Neural cell (in vitro differentiated cells): ENCODE measurements around the gene SPAG16. TPM values are rescaled to one million over a fixed set of nuclear protein-coding genes. Genes with fewer than 3 reads are reported as not detected.

Experiments
- H2AFZ ChIP-seq: fragments of 200-600, 300-800 bp; sonication (generic), shearing (Covaris generic); 2 replicates; pipeline ENCODE4 v1.6.0; 2014; ENCODE audit warnings: low read depth, mild to moderate bottlenecking, antibody characterized with exemption, low read length, moderate library complexity
- H3F3A ChIP-seq: fragments of 200-600 bp; shearing (Covaris generic); 2 replicates; pipeline ENCODE4 v1.6.1; 2016; ENCODE audit warnings: mild to moderate bottlenecking, moderate library complexity, mixed read lengths, antibody characterized with exemption, low read length; ENCODE audit not compliant: insufficient read depth, poor library complexity, severe bottlenecking
- H3K27ac ChIP-seq: fragments of 200-600, 300-800 bp; sonication (generic), shearing (Covaris generic); 2 replicates; pipeline ENCODE4 v1.5.1; 2014; ENCODE audit warnings: mild to moderate bottlenecking, low read length, moderate library complexity
- H3K27me3 ChIP-seq: fragments of 300-800, 200-600 bp; sonication (generic), shearing (Covaris generic); 2 replicates; pipeline ENCODE4 v1.6.0; 2014; ENCODE audit warnings: mild to moderate bottlenecking, low read depth, low read length, moderate library complexity; ENCODE audit not compliant: insufficient read depth
- H3K36me3 ChIP-seq: fragments of 300-800, 200-600 bp; sonication (generic), shearing (Covaris generic); 2 replicates; pipeline ENCODE4 v1.5.1; 2014; ENCODE audit warnings: mild to moderate bottlenecking, antibody characterized with exemption, low read length, moderate library complexity; ENCODE audit not compliant: insufficient read depth
- H3K4me2 ChIP-seq: fragments of 300-800, 200-600 bp; sonication (generic), shearing (Covaris generic); 2 replicates; pipeline ENCODE4 v1.6.0; 2014; ENCODE audit warnings: mild to moderate bottlenecking, low read length
- H3K4me3 ChIP-seq: fragments of 300-800, 200-600 bp; sonication (generic), shearing (Covaris generic); 2 replicates; pipeline ENCODE4 v1.5.1; 2014; ENCODE audit warnings: mild to moderate bottlenecking, low read length, moderate library complexity
- H3K79me2 ChIP-seq: fragments of 200-600 bp; shearing (Covaris generic); replicated peaks from 2 replicates; pipeline ENCODE4 v1.6.0; 2014; ENCODE audit warnings: mild to moderate bottlenecking, low read length, moderate library complexity; ENCODE audit not compliant: insufficient read depth
- H3K9ac ChIP-seq: fragments of 300-800, 200-600 bp; sonication (generic), shearing (Covaris generic); 2 replicates; pipeline ENCODE4 v1.6.1; 2016; ENCODE audit warnings: mild to moderate bottlenecking, low read length, mixed read lengths
- H3K9me2 ChIP-seq: fragments of 200-600 bp; shearing (Covaris generic); 2 replicates; pipeline ENCODE4 v1.6.1; 2016; ENCODE audit warnings: mild to moderate bottlenecking, low read length, mixed read lengths; ENCODE audit not compliant: insufficient read depth
- H3K9me3 ChIP-seq: fragments of 200-600, 300-800 bp; sonication (generic), shearing (Covaris generic); 2 replicates; pipeline ENCODE4 v1.6.1; 2016; ENCODE audit warnings: mild to moderate bottlenecking, mixed run types, low read length, moderate library complexity, mixed read lengths
- H4K20me1 ChIP-seq: fragments of 200-600 bp; shearing (Covaris generic); 2 replicates; pipeline ENCODE4 v1.6.1; 2016; ENCODE audit warnings: mild to moderate bottlenecking, mixed run types; ENCODE audit not compliant: insufficient read depth
- EP300 ChIP-seq: fragments of 450-650 bp; conservative IDR thresholded peaks from 2 replicates; pipeline ENCODE4 v1.6.1; 2014; ENCODE audit warnings: antibody characterized with exemption, mild to moderate bottlenecking, moderate library complexity; ENCODE audit not compliant: poor library complexity, severe bottlenecking
- MXI1 ChIP-seq: fragments of 450-650 bp; conservative IDR thresholded peaks from 2 replicates; pipeline ENCODE4 v1.6.1; 2014; ENCODE audit warnings: antibody characterized with exemption, mild to moderate bottlenecking; ENCODE audit not compliant: poor library complexity, severe bottlenecking
- POLR2AphosphoS5 ChIP-seq: IDR thresholded peaks from 2 replicates; pipeline ENCODE4 v1.6.1; 2012
- RAD21 ChIP-seq: fragments of 450-650 bp; conservative IDR thresholded peaks from 2 replicates; pipeline ENCODE4 v1.6.1; 2014; ENCODE audit warnings: antibody characterized with exemption, mild to moderate bottlenecking, moderate library complexity
- TAF1 ChIP-seq: IDR thresholded peaks from 2 replicates; pipeline ENCODE4 v1.6.1; 2012; ENCODE audit warnings: low read depth
- polyA plus RNA-seq: library from polyadenylated mRNA; depleted of rRNA; stranded (reverse); fragments of >200 nt; gene quantifications from 2 replicates; pipeline ENCODE4 v1.2.3, GENCODE V29; 2014
- TF ChIP-seq, protein P1 (sequence below): IDR thresholded peaks from 2 replicates; pipeline ENCODE4 v1.6.1; 2012; ENCODE audit warnings: borderline replicate concordance
- TF ChIP-seq, protein P2 (sequence below): fragments of 450-650 bp; IDR thresholded peaks from 2 replicates; pipeline ENCODE4 v1.5.1; 2014; ENCODE audit warnings: antibody characterized with exemption, mild to moderate bottlenecking, moderate library complexity; ENCODE audit not compliant: poor library complexity, severe bottlenecking

The SPAG16 gene
- polyA plus RNA-seq, 1 donor from 2014 or later, result 75.4 TPM

DNA sequence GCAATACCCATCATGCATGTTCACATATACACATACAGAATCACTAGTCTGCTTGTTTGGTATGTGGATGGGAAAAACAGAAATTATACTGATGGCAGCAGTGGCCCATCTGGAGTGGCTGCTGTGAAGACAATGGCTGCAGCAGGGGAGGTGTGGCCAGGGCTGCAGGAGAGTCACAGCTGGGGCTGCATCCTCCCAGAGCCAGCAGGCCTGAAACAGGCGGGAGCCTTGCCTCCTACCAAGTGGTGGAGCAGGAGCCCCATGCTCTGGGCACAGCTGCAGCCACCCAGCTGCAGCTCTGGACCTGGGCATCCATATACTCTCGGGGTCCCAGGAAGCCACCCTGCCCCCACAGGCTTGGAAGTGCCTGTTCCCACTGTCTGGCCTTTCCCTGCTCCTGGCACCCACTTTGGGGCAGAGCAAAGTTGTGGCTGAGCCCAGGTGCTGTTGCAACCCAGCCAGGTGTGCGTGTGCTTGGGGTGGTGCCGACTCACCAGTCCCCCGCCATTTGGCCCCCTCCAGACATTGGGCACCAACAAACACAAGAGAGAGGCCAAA lies 136.6 kb downstream of the SPAG16 start:
- TF ChIP-seq, protein P1, sequence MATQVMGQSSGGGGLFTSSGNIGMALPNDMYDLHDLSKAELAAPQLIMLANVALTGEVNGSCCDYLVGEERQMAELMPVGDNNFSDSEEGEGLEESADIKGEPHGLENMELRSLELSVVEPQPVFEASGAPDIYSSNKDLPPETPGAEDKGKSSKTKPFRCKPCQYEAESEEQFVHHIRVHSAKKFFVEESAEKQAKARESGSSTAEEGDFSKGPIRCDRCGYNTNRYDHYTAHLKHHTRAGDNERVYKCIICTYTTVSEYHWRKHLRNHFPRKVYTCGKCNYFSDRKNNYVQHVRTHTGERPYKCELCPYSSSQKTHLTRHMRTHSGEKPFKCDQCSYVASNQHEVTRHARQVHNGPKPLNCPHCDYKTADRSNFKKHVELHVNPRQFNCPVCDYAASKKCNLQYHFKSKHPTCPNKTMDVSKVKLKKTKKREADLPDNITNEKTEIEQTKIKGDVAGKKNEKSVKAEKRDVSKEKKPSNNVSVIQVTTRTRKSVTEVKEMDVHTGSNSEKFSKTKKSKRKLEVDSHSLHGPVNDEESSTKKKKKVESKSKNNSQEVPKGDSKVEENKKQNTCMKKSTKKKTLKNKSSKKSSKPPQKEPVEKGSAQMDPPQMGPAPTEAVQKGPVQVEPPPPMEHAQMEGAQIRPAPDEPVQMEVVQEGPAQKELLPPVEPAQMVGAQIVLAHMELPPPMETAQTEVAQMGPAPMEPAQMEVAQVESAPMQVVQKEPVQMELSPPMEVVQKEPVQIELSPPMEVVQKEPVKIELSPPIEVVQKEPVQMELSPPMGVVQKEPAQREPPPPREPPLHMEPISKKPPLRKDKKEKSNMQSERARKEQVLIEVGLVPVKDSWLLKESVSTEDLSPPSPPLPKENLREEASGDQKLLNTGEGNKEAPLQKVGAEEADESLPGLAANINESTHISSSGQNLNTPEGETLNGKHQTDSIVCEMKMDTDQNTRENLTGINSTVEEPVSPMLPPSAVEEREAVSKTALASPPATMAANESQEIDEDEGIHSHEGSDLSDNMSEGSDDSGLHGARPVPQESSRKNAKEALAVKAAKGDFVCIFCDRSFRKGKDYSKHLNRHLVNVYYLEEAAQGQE, result no peak
- TF ChIP-seq POLR2AphosphoS5 (no peak), MXI1 (no peak)
- TF ChIP-seq, protein P2, sequence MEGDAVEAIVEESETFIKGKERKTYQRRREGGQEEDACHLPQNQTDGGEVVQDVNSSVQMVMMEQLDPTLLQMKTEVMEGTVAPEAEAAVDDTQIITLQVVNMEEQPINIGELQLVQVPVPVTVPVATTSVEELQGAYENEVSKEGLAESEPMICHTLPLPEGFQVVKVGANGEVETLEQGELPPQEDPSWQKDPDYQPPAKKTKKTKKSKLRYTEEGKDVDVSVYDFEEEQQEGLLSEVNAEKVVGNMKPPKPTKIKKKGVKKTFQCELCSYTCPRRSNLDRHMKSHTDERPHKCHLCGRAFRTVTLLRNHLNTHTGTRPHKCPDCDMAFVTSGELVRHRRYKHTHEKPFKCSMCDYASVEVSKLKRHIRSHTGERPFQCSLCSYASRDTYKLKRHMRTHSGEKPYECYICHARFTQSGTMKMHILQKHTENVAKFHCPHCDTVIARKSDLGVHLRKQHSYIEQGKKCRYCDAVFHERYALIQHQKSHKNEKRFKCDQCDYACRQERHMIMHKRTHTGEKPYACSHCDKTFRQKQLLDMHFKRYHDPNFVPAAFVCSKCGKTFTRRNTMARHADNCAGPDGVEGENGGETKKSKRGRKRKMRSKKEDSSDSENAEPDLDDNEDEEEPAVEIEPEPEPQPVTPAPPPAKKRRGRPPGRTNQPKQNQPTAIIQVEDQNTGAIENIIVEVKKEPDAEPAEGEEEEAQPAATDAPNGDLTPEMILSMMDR, result no peak
- Histone ChIP-seq H2AFZ (no peak overlapping the region), H3K4me2 (no peak overlapping the region), H3K9me3 (no peaks in the 10 kb centered on the region), H3K36me3 (no peaks in the 10 kb centered on the region), H3K27me3 (no peaks in the 10 kb centered on the region), H3K27ac (no peak overlapping the region), H3F3A (no peaks in the 10 kb centered on the region), H3K79me2 (no peaks in the 10 kb centered on the region), H3K4me3 (no peak overlapping the region), H3K9me2 (no peaks in the 10 kb centered on the region), H3K9ac (no peak overlapping the region), H4K20me1 (no peaks in the 10 kb centered on the region)

DNA sequence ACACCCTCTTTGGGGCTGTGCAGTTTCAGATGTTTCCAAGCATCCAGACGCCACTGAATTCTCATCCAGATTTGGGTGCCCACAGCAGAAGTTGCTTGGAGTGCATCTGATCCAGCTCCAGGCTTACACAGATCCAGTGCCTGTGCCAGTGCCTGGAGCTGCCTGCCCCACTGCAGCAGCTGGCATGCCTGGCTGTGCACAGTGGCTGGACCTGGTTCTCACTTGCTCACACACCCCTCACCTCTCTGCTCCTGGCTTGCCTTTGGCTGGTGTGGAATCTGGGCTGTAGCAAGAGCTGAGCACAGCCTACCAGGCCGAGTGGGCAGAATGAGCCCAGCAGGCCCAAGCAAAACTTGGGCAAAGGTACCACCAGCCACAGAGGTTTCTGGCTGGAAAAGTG lies 137.9 kb downstream of the SPAG16 start:
- no peaks in the 10 kb centered on the region for H3K27me3 ChIP-seq
- H4K20me1 ChIP-seq, result no peaks in the 10 kb centered on the region
- no peaks in the 10 kb centered on the region for H3K79me2 ChIP-seq
- H3K36me3 ChIP-seq, result no peaks in the 10 kb centered on the region
- H2AFZ ChIP-seq, result no peak overlapping the region
- H3K4me3 ChIP-seq, result no peak overlapping the region
- H3K9ac ChIP-seq, result no peak overlapping the region
- no peak overlapping the region for H3K27ac ChIP-seq
- TF ChIP-seq RAD21, result no peak
- TF ChIP-seq, protein P1, result no peak
- no peak for TF ChIP-seq TAF1
- TF ChIP-seq POLR2AphosphoS5, result no peak
- TF ChIP-seq, protein P2, result no peak
- no peak for TF ChIP-seq EP300
- no peak for TF ChIP-seq MXI1
- H3F3A ChIP-seq, result no peaks in the 10 kb centered on the region
- no peaks in the 10 kb centered on the region for H3K9me2 ChIP-seq
- H3K9me3 ChIP-seq, result no peaks in the 10 kb centered on the region
- no peak overlapping the region for H3K4me2 ChIP-seq
